Endothelial cell of umbilical vein (primary cell): ENCODE results near the gene CCDC7. TPM values are rescaled to one million over a fixed set of nuclear protein-coding genes. Genes with fewer than 3 reads are reported as not detected.

ENCODE experiments used
- BruUV-seq: library from RNA; stranded (reverse); fragments of 400-500 nt; replicated peaks from 2 replicates; lab custom pipeline; 2021; lab: Mats Ljungman, UMichigan
- CTCF ChIA-PET: fragments of 300-600, 350-600 bp; sonication (Branson Sonifier 250); formaldehyde crosslinking; loops from one replicate; lab custom pipeline; 2021; ENCODE audit warnings: antibody characterized with exemption, inconsistent platforms; lab: Charles Lee
- POLR2A ChIA-PET: fragments of 300-600, 350-600 bp; sonication (Branson Sonifier 250); formaldehyde crosslinking; loops from one replicate; lab custom pipeline; 2021; ENCODE audit warnings: antibody characterized with exemption, inconsistent platforms; lab: Charles Lee
- DNase-seq: peaks from one replicate; pipeline ENCODE4 v3.0.0-alpha.2; 2011; ENCODE audit warnings: low read depth, low spot score
- FAIRE-seq: peaks from 2 replicates; lab custom pipeline; 2011; peaks lifted over from hg19 to GRCh38; lab: Jason Lieb, UNC
- H2AFZ ChIP-seq: 2 replicates; pipeline ENCODE4 v1.6.0; 2012; ENCODE audit warnings: low read depth, low read length, control low read depth, inconsistent platforms
- H3K27ac ChIP-seq: 2 replicates; pipeline ENCODE4 v1.5.1; 2011; ENCODE audit warnings: low read depth, mild to moderate bottlenecking, control low read depth, low read length, moderate library complexity; ENCODE audit not compliant: insufficient read depth
- H3K27me3 ChIP-seq, 2 experiments: 2 replicates each; pipeline versions ENCODE4 v1.6.0 to v1.6.1; 2011; ENCODE audit warnings: low read length in 2 of 2, mixed read lengths in 1 of 2; ENCODE audit not compliant: control insufficient read depth in 2 of 2, insufficient read depth in 2 of 2
- H3K36me3 ChIP-seq, 2 experiments: 2 replicates in 1 of 2; 3 replicates in 1 of 2; pipeline ENCODE4 v1.5.1; 2011; ENCODE audit warnings: low read length in 2 of 2, mild to moderate bottlenecking in 1 of 2, moderate library complexity in 1 of 2; ENCODE audit not compliant: control insufficient read depth in 2 of 2, insufficient read depth in 2 of 2; ENCODE audit errors: extremely low read depth in 1 of 2
- H3K4me1 ChIP-seq: 3 replicates; pipeline ENCODE4 v1.5.1; 2011; ENCODE audit warnings: mild to moderate bottlenecking, low read length; ENCODE audit not compliant: control insufficient read depth, insufficient read depth; ENCODE audit errors: extremely low read depth
- H3K4me2 ChIP-seq: 2 replicates; pipeline ENCODE4 v1.6.1; 2011; ENCODE audit warnings: low read length, control low read depth, mixed read lengths; ENCODE audit not compliant: insufficient read depth
- H3K4me3 ChIP-seq, 3 experiments: fragments of 200-600 bp in 1 of 3; sonication (generic), shearing (Covaris generic) in 1 of 3; replicated peaks in 1 of 3; 2 replicates each; pipeline ENCODE4 v1.5.1; 2011 to 2016; ENCODE audit warnings: control low read depth in 3 of 3, low read length in 3 of 3, mild to moderate bottlenecking in 2 of 3, inconsistent platforms in 1 of 3, low read depth in 1 of 3, moderate library complexity in 1 of 3; ENCODE audit not compliant: insufficient read depth in 1 of 3
- H3K79me2 ChIP-seq: 2 replicates; pipeline ENCODE4 v1.6.0; 2012; ENCODE audit warnings: low read length, inconsistent platforms; ENCODE audit not compliant: control insufficient read depth, insufficient read depth
- H3K9ac ChIP-seq: replicated peaks from 2 replicates; pipeline ENCODE3; 2011; ENCODE audit warnings: low read length, control low read depth; ENCODE audit not compliant: insufficient read depth; ENCODE audit errors: extremely low read depth
- H3K9me1 ChIP-seq: replicated peaks from 3 replicates; pipeline ENCODE4 v1.6.0; 2011; ENCODE audit warnings: mild to moderate bottlenecking, low read length; ENCODE audit not compliant: control insufficient read depth, insufficient read depth; ENCODE audit errors: extremely low read depth
- H3K9me3 ChIP-seq: replicated peaks from 2 replicates; pipeline ENCODE4 v1.5.1; 2012; ENCODE audit warnings: low read length, inconsistent platforms; ENCODE audit not compliant: control insufficient read depth, insufficient read depth
- H4K20me1 ChIP-seq: replicated peaks from 2 replicates; pipeline ENCODE3; 2011; ENCODE audit warnings: mild to moderate bottlenecking, low read length; ENCODE audit not compliant: control insufficient read depth, insufficient read depth; ENCODE audit errors: extremely low read depth
- EZH2 ChIP-seq: IDR thresholded peaks from 2 replicates; pipeline ENCODE4 v1.6.1; 2012; ENCODE audit warnings: borderline replicate concordance, low read depth, mild to moderate bottlenecking, moderate library complexity, low read length, inconsistent platforms; ENCODE audit not compliant: severe bottlenecking
- FOS ChIP-seq: IDR thresholded peaks from 2 replicates; pipeline ENCODE4 v1.6.1; 2011; ENCODE audit warnings: mild to moderate bottlenecking, low read length, moderate library complexity, borderline replicate concordance; ENCODE audit not compliant: insufficient read depth
- GATA2 ChIP-seq: IDR thresholded peaks from 2 replicates; pipeline ENCODE4 v1.7.0; 2011; ENCODE audit warnings: low read depth, mild to moderate bottlenecking, moderate library complexity, mixed read lengths, low read length; ENCODE audit not compliant: insufficient read length, insufficient read depth
- JUN ChIP-seq: IDR thresholded peaks from 2 replicates; pipeline ENCODE4 v1.6.1; 2011; ENCODE audit warnings: borderline replicate concordance, low read depth; ENCODE audit not compliant: insufficient read length, insufficient read depth
- MYC ChIP-seq: IDR thresholded peaks from one replicate; pipeline ENCODE4 v1.6.1; 2011; ENCODE audit warnings: mild to moderate bottlenecking, low read depth, low read length
- POLR2AphosphoS5 ChIP-seq: IDR thresholded peaks from 2 replicates; pipeline ENCODE4 v1.6.1; 2012; ENCODE audit warnings: low read depth, mild to moderate bottlenecking, control low read depth, low read length, moderate library complexity; ENCODE audit not compliant: insufficient read depth
- dilution Hi-C: fragments of 300-500 bp; cut with MboI; formaldehyde crosslinking; loops from one replicate; pipeline ENCODE4 v1.15.0; 2019; ENCODE audit warnings: low sequenced_read_pairs; ENCODE audit not compliant: extremely low pct_ligation_motif_present
- intact Hi-C: fragments of 100-400 bp; cut with micrococcal nuclease; formaldehyde crosslinking; loops from one replicate; pipeline ENCODE4 v1.10.0; 2022
- polyA plus RNA-seq, 4 experiments: library from polyadenylated mRNA; depleted of rRNA in 3 of 4; stranded (reverse) in 3 of 4; unstranded in 1 of 4; fragments of >200 nt; gene quantifications; 2 replicates each; pipeline versions ENCODE4 v1.2.1 to v1.2.3, GENCODE V29; 2011 to 2012; ENCODE audit warnings: missing spikeins in 1 of 4
- total RNA-seq: library from RNA; stranded (reverse); gene quantifications from 2 replicates; pipeline ENCODE4 v1.2.3, GENCODE V29; 2021
- TF ChIP-seq, protein P1 (sequence below), 2 donors: IDR thresholded peaks; 1 replicate in 1 of 2; 2 replicates in 1 of 2; pipeline ENCODE4 v1.5.1; 2011; ENCODE audit warnings: low read length in 2 of 2, mild to moderate bottlenecking in 2 of 2, moderate library complexity in 2 of 2, control low read depth in 1 of 2, inconsistent platforms in 1 of 2, low read depth in 1 of 2; ENCODE audit not compliant: insufficient read depth in 1 of 2; ENCODE audit errors: extremely low read depth in 1 of 2

Gene CCDC7
- total and polyA plus RNA-seq, 2 donors (not counting 3 experiments of a cell fraction or from before 2014, with no cell fraction given): 0.35 to 8.2 TPM

- Histone ChIP-seq H3K36me3 (no peaks in the 10 kb centered on the region), H3K27ac (no peak overlapping the region), H3K27me3 (no peaks in the 10 kb centered on the region), H3K4me2 (no peak overlapping the region), H3K4me1 (no peaks in the 10 kb centered on the region), H3K4me3 (no peak overlapping the region), H3K9me3 (no peaks in the 10 kb centered on the region), H4K20me1 (no peaks in the 10 kb centered on the region), H3K79me2 (no peaks in the 10 kb centered on the region), H3K9me1 (no peaks in the 10 kb centered on the region), H3K9ac (no peak overlapping the region), H2AFZ (no peak overlapping the region)
- dilution Hi-C loops (no loop called here), intact Hi-C loops (no loop called here)
- no TSS peak for BruUV-seq
- ChIA-PET POLR2A (no interaction called here), CTCF (no interaction called here)
- FAIRE-seq: no peak
- no peak for DNase-seq
- TF ChIP-seq MYC (no peak), JUN (no peak), GATA2 (no peak), EZH2 (no peak), FOS (no peak), POLR2AphosphoS5 (no peak)
- TF ChIP-seq, protein P1, sequence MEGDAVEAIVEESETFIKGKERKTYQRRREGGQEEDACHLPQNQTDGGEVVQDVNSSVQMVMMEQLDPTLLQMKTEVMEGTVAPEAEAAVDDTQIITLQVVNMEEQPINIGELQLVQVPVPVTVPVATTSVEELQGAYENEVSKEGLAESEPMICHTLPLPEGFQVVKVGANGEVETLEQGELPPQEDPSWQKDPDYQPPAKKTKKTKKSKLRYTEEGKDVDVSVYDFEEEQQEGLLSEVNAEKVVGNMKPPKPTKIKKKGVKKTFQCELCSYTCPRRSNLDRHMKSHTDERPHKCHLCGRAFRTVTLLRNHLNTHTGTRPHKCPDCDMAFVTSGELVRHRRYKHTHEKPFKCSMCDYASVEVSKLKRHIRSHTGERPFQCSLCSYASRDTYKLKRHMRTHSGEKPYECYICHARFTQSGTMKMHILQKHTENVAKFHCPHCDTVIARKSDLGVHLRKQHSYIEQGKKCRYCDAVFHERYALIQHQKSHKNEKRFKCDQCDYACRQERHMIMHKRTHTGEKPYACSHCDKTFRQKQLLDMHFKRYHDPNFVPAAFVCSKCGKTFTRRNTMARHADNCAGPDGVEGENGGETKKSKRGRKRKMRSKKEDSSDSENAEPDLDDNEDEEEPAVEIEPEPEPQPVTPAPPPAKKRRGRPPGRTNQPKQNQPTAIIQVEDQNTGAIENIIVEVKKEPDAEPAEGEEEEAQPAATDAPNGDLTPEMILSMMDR (IDR thresholded peaks at IDR 0.05; ENCODE audit: extremely low read depth in 1 of 2, insufficient read depth in 1 of 2, low read depth in 1 of 2, low read length in 2 of 2): no peak
These were observed 94.9 kb downstream of the CCDC7 start for GRCh38 chr10:32540691-32541470.
